Neural cell (in vitro differentiated cells): ENCODE measurements around the gene DAW1. TPM values are rescaled to one million over a fixed set of nuclear protein-coding genes. Genes with fewer than 3 reads are reported as not detected.

ENCODE experiments used
- H2AFZ ChIP-seq: fragments of 200-600, 300-800 bp; sonication (generic), shearing (Covaris generic); 2 replicates; pipeline ENCODE4 v1.6.0; 2014; ENCODE audit warnings: low read depth, mild to moderate bottlenecking, antibody characterized with exemption, low read length, moderate library complexity
- H3F3A ChIP-seq: fragments of 200-600 bp; shearing (Covaris generic); 2 replicates; pipeline ENCODE4 v1.6.1; 2016; ENCODE audit warnings: mild to moderate bottlenecking, moderate library complexity, mixed read lengths, antibody characterized with exemption, low read length; ENCODE audit not compliant: insufficient read depth, poor library complexity, severe bottlenecking
- H3K27ac ChIP-seq: fragments of 200-600, 300-800 bp; sonication (generic), shearing (Covaris generic); 2 replicates; pipeline ENCODE4 v1.5.1; 2014; ENCODE audit warnings: mild to moderate bottlenecking, low read length, moderate library complexity
- H3K27me3 ChIP-seq: fragments of 300-800, 200-600 bp; sonication (generic), shearing (Covaris generic); 2 replicates; pipeline ENCODE4 v1.6.0; 2014; ENCODE audit warnings: mild to moderate bottlenecking, low read depth, low read length, moderate library complexity; ENCODE audit not compliant: insufficient read depth
- H3K36me3 ChIP-seq: fragments of 300-800, 200-600 bp; sonication (generic), shearing (Covaris generic); 2 replicates; pipeline ENCODE4 v1.5.1; 2014; ENCODE audit warnings: mild to moderate bottlenecking, antibody characterized with exemption, low read length, moderate library complexity; ENCODE audit not compliant: insufficient read depth
- H3K4me2 ChIP-seq: fragments of 300-800, 200-600 bp; sonication (generic), shearing (Covaris generic); 2 replicates; pipeline ENCODE4 v1.6.0; 2014; ENCODE audit warnings: mild to moderate bottlenecking, low read length
- H3K4me3 ChIP-seq: fragments of 300-800, 200-600 bp; sonication (generic), shearing (Covaris generic); 2 replicates; pipeline ENCODE4 v1.5.1; 2014; ENCODE audit warnings: mild to moderate bottlenecking, low read length, moderate library complexity
- H3K79me2 ChIP-seq: fragments of 200-600 bp; shearing (Covaris generic); replicated peaks from 2 replicates; pipeline ENCODE4 v1.6.0; 2014; ENCODE audit warnings: mild to moderate bottlenecking, low read length, moderate library complexity; ENCODE audit not compliant: insufficient read depth
- H3K9ac ChIP-seq: fragments of 300-800, 200-600 bp; sonication (generic), shearing (Covaris generic); 2 replicates; pipeline ENCODE4 v1.6.1; 2016; ENCODE audit warnings: mild to moderate bottlenecking, low read length, mixed read lengths
- H3K9me2 ChIP-seq: fragments of 200-600 bp; shearing (Covaris generic); 2 replicates; pipeline ENCODE4 v1.6.1; 2016; ENCODE audit warnings: mild to moderate bottlenecking, low read length, mixed read lengths; ENCODE audit not compliant: insufficient read depth
- H3K9me3 ChIP-seq: fragments of 200-600, 300-800 bp; sonication (generic), shearing (Covaris generic); 2 replicates; pipeline ENCODE4 v1.6.1; 2016; ENCODE audit warnings: mild to moderate bottlenecking, mixed run types, low read length, moderate library complexity, mixed read lengths
- H4K20me1 ChIP-seq: fragments of 200-600 bp; shearing (Covaris generic); 2 replicates; pipeline ENCODE4 v1.6.1; 2016; ENCODE audit warnings: mild to moderate bottlenecking, mixed run types; ENCODE audit not compliant: insufficient read depth
- CTCF ChIP-seq: fragments of 450-650 bp; IDR thresholded peaks from 2 replicates; pipeline ENCODE4 v1.5.1; 2014; ENCODE audit warnings: antibody characterized with exemption, mild to moderate bottlenecking, moderate library complexity; ENCODE audit not compliant: poor library complexity, severe bottlenecking
- EP300 ChIP-seq: fragments of 450-650 bp; conservative IDR thresholded peaks from 2 replicates; pipeline ENCODE4 v1.6.1; 2014; ENCODE audit warnings: antibody characterized with exemption, mild to moderate bottlenecking, moderate library complexity; ENCODE audit not compliant: poor library complexity, severe bottlenecking
- EZH2 ChIP-seq: fragments of 200-600, 300-800 bp; shearing (Covaris generic), sonication (generic); IDR thresholded peaks from 2 replicates; pipeline ENCODE4 v1.6.1; 2014; ENCODE audit warnings: antibody characterized with exemption, low read length, borderline replicate concordance, mild to moderate bottlenecking; ENCODE audit not compliant: insufficient read depth, poor library complexity, severe bottlenecking
- MXI1 ChIP-seq: fragments of 450-650 bp; conservative IDR thresholded peaks from 2 replicates; pipeline ENCODE4 v1.6.1; 2014; ENCODE audit warnings: antibody characterized with exemption, mild to moderate bottlenecking; ENCODE audit not compliant: poor library complexity, severe bottlenecking
- POLR2AphosphoS5 ChIP-seq: IDR thresholded peaks from 2 replicates; pipeline ENCODE4 v1.6.1; 2012
- RAD21 ChIP-seq: fragments of 450-650 bp; conservative IDR thresholded peaks from 2 replicates; pipeline ENCODE4 v1.6.1; 2014; ENCODE audit warnings: antibody characterized with exemption, mild to moderate bottlenecking, moderate library complexity
- REST ChIP-seq: IDR thresholded peaks from 2 replicates; pipeline ENCODE4 v1.6.1; 2012; ENCODE audit warnings: borderline replicate concordance
- SMC3 ChIP-seq: fragments of 450-650 bp; conservative IDR thresholded peaks from 2 replicates; pipeline ENCODE4 v1.6.1; 2014; ENCODE audit warnings: antibody characterized with exemption, mild to moderate bottlenecking, moderate library complexity; ENCODE audit not compliant: poor library complexity
- TAF1 ChIP-seq: IDR thresholded peaks from 2 replicates; pipeline ENCODE4 v1.6.1; 2012; ENCODE audit warnings: low read depth
- polyA plus RNA-seq: library from polyadenylated mRNA; depleted of rRNA; stranded (reverse); fragments of >200 nt; gene quantifications from 2 replicates; pipeline ENCODE4 v1.2.3, GENCODE V29; 2014

Gene DAW1
- polyA plus RNA-seq, 1 donor from 2014 or later, result 1.5 TPM

- H3K4me3 ChIP-seq, result no peak overlapping the region
- no peak overlapping the region for H2AFZ ChIP-seq
- no peak overlapping the region for H3K4me2 ChIP-seq
- no peaks in the 10 kb centered on the region for H4K20me1 ChIP-seq
- H3F3A ChIP-seq, result no peaks in the 10 kb centered on the region
- no peaks in the 10 kb centered on the region for H3K36me3 ChIP-seq
- no peaks in the 10 kb centered on the region for H3K9me2 ChIP-seq
- H3K79me2 ChIP-seq, result no peaks in the 10 kb centered on the region
- H3K27me3 ChIP-seq, result no peaks in the 10 kb centered on the region
- TF ChIP-seq MXI1, result no peak
- TF ChIP-seq SMC3, result no peak
- no peak for TF ChIP-seq RAD21
- TF ChIP-seq REST, result no peak
- TF ChIP-seq POLR2AphosphoS5, result no peak
- TF ChIP-seq EP300, result no peak
- no peak overlapping the region for H3K9ac ChIP-seq
- H3K9me3 ChIP-seq, result no peaks in the 10 kb centered on the region
- H3K27ac ChIP-seq, result no peak overlapping the region
These were observed 16.9 kb downstream of the DAW1 start for GRCh38 chr2:227888289-227888688.

- TF ChIP-seq TAF1 (no peak), EP300 (no peak), CTCF (no peak)
These were observed 17.9 kb downstream of the DAW1 start for GRCh38 chr2:227889336-227889735.

GRCh38 chr2:227890495-227891079, 19.2 kb downstream of the DAW1 start:
- no peaks in the 10 kb centered on the region for H4K20me1 ChIP-seq
- H3K9me3 ChIP-seq, result no peaks in the 10 kb centered on the region
- no peak overlapping the region for H3K4me2 ChIP-seq
- H3K36me3 ChIP-seq, result no peaks in the 10 kb centered on the region
- H3K9ac ChIP-seq, result no peak overlapping the region
- no peak overlapping the region for H3K4me3 ChIP-seq
- no peaks in the 10 kb centered on the region for H3K9me2 ChIP-seq
- no peak overlapping the region for H3K27ac ChIP-seq
- no peaks in the 10 kb centered on the region for H3K27me3 ChIP-seq
- H2AFZ ChIP-seq, result no peak overlapping the region
- H3K79me2 ChIP-seq, result no peaks in the 10 kb centered on the region
- no peaks in the 10 kb centered on the region for H3F3A ChIP-seq
- no peak for TF ChIP-seq EZH2
- TF ChIP-seq CTCF, result peak; percentile 80
- peak; percentile 84 for TF ChIP-seq SMC3
- TF ChIP-seq RAD21, result peak; percentile 85

More at GRCh38 chr2:227889336-227889735, 17.9 kb downstream of the DAW1 start:
- no peaks in the 10 kb centered on the region for H3K9me3 ChIP-seq
- H3K9me2 ChIP-seq, result no peaks in the 10 kb centered on the region
- no peak overlapping the region for H3K9ac ChIP-seq
- no peak overlapping the region for H3K4me3 ChIP-seq
- H4K20me1 ChIP-seq, result no peaks in the 10 kb centered on the region
- H3K36me3 ChIP-seq, result no peaks in the 10 kb centered on the region
- H3K79me2 ChIP-seq, result no peaks in the 10 kb centered on the region
- no peak overlapping the region for H2AFZ ChIP-seq
- no peak overlapping the region for H3K27ac ChIP-seq
- H3F3A ChIP-seq, result no peaks in the 10 kb centered on the region
- no peak overlapping the region for H3K4me2 ChIP-seq
- H3K27me3 ChIP-seq, result no peaks in the 10 kb centered on the region
